HG02678 (cell line): ENCODE data around the gene RPL29.
"Not testable (repeated sequence)": the region's sequence is repeated elsewhere in the genome, so short reads cannot be mapped to it uniquely, and the experiment has no call there.

Experiments used
- ATAC-seq: cut with Tn5 transposase; IDR thresholded peaks from one replicate; pipeline ENCODE4 v1.9.1; 2021; ENCODE audit warnings: mild to moderate bottlenecking, moderate library complexity; ENCODE audit not compliant: unreplicated experiment

Gene RPL29

GRCh38 chr3:51995346-51996163 is at the start of gene RPL29:
TSS of gene RPL29 (minus strand) at chr3:51995895. CDS start at chr3:51995461, 434 bp downstream.
- peak; percentile 89 for ATAC-seq

GRCh38 chr3:52044869-52045619 is 49.3 kb upstream of the RPL29 start:
- ATAC-seq, result no peak

GRCh38 chr3:52043750-52044149 is 48.1 kb upstream of the RPL29 start:
- no peak for ATAC-seq

GRCh38 chr3:52043039-52043438 is 47.3 kb upstream of the RPL29 start:
- ATAC-seq, result not testable (repeated sequence)

GRCh38 chr3:52041118-52041731 is 45.5 kb upstream of the RPL29 start:
- no peak for ATAC-seq

GRCh38 chr3:52040600-52040999 is 44.9 kb upstream of the RPL29 start:
- no peak for ATAC-seq

GRCh38 chr3:52039846-52040245 is 44.2 kb upstream of the RPL29 start:
- no peak for ATAC-seq

- no peak for ATAC-seq
These were observed 43.7 kb upstream of the RPL29 start for GRCh38 chr3:52039426-52039825.

GRCh38 chr3:52038227-52038626 is 42.5 kb upstream of the RPL29 start:
- ATAC-seq, result no peak

- no peak for ATAC-seq
These were observed 41.6 kb upstream of the RPL29 start for GRCh38 chr3:52037291-52037690.

GRCh38 chr3:52036829-52037228 is 41.1 kb upstream of the RPL29 start:
- no peak for ATAC-seq

- ATAC-seq, result peak; percentile 74
These were observed 40.6 kb upstream of the RPL29 start for GRCh38 chr3:52036222-52036694.

- no peak for ATAC-seq
These were observed 39.0 kb upstream of the RPL29 start for GRCh38 chr3:52034651-52035050.

- ATAC-seq, result no peak
These were observed 38.5 kb upstream of the RPL29 start for GRCh38 chr3:52034212-52034611.

- not testable (repeated sequence) for ATAC-seq
These were observed 38.1 kb upstream of the RPL29 start for GRCh38 chr3:52033748-52034147.

GRCh38 chr3:52032702-52033408 is 37.2 kb upstream of the RPL29 start:
- no peak for ATAC-seq

- ATAC-seq, result no peak
These were observed 36.2 kb upstream of the RPL29 start for GRCh38 chr3:52031896-52032295.

- ATAC-seq, result no peak
These were observed 35.1 kb upstream of the RPL29 start for GRCh38 chr3:52030714-52031310.

- no peak for ATAC-seq
These were observed 33.8 kb upstream of the RPL29 start for GRCh38 chr3:52029535-52029934.

- ATAC-seq, result no peak
These were observed 33.4 kb upstream of the RPL29 start for GRCh38 chr3:52029053-52029452.

- no peak for ATAC-seq
These were observed 32.9 kb upstream of the RPL29 start for GRCh38 chr3:52028572-52028971.
